IPS-11a (cell line): ENCODE results near the gene STXBP6.

ENCODE experiments used
- H3K4me3 ChIP-seq: one replicate; pipeline ENCODE4 v1.5.1; 2013; ENCODE audit warnings: low read depth, low read length, control low read depth

The STXBP6 gene

DNA sequence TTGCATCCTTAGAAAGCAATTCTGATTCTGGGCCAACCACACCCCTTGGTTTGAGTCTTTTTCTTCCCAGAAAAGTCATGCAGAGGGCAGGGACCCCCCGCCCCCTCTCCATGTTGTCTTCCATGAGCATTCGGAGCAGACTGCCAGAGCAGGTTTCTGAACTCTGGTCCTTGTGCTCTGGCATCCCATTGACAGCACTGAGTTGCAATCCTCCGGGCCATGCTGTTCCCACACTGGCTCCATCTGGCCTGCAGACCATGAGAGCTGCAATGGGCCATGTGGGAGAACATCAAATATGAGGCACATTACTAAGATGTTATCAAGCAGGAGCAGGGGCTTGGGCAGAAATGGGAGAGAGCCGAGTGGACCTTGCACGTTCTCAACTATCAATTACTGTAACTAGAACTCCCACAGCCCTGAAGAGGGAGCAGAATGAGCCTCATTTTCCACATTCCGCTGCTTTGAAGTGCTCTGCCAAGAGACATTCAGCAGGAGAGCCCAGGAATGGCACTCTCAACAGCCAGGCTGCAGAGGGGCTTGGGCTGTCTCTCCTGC is 157.4 kb downstream of the STXBP6 start:
- no peak overlapping the region for H3K4me3 ChIP-seq

DNA sequence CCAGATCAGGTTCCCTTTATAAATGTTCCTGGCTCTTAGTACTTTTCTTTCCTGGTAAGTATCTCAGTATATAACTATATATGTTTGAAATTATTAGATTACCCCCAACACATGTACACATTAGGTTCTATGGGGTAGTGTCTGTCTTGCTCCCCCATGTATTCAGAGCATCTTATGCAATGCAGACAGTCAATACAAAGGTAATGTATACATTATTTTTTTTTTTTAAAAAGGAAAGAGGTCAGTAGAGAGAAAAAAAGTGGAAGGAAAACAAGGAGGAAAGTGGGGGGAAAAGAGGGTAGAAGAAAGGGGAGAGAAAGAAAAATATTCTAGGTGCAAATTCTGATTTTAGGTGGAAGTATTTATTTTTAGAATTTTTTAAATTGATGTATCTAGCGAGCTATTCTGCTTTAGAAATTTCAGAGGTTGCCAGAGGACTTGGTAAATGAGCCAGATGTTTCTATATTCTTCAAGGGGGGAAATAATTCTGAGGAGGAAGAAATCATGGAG is 157.9 kb downstream of the STXBP6 start:
- H3K4me3 ChIP-seq: no peak overlapping the region

DNA sequence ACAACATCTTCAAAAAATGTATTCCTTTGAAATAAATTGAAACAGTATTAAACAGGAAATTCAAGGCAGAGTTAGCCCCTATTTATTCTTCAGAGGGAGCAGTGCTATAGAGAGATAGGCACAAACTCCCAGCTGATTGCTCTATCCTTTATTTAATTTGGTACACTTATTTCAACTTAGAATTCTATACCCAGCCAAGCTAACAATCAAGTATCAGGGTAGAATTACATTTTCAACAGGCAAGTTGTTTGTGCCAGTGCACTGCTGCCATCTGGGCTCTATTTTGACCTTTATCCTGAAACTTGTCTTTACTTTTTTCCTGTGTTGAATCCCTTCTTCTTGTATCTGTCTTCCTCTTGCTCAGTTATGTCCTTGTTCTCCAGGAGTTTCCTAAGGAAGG is 159.2 kb downstream of the STXBP6 start:
- H3K4me3 ChIP-seq: no peak overlapping the region

DNA sequence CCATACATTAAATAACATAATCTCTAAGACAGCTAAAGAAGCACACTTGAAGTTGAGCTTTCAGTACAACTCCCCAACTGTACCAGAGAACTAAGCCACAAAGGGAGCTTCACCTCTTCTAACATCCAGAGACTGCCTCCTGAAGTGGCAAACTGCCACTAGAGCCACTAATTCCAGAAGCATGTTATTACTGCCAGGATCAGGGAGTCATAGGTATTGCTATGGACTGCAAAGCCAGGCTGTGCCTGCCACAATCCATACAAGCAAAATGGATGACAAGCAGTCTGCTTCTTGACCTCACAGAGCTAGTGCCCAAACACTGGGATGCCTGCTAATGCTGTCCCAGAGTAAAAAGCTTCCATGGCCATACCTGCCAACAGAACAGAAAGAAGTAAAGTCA is 160.1 kb downstream of the STXBP6 start:
- no peak overlapping the region for H3K4me3 ChIP-seq

DNA sequence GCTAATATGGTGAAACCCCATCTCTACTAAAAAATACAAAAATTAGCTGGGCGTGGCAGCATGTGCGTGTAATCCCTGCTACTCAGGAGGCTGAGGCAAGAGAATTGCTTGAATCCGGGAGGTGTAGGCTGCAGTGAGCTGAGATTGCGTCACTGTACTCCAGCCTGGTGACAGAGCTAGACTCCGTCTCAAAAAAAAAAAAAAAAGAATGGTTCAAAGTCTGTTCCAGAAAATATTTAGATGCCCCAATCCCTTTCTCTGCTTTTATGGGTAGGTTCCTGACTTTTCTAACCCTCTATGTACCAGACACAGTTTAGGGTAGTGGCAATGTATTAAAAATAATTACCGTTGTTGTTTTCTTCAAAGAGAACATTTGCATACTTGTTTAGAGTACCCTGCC is 161.4 kb downstream of the STXBP6 start:
- H3K4me3 ChIP-seq: no peak overlapping the region

DNA sequence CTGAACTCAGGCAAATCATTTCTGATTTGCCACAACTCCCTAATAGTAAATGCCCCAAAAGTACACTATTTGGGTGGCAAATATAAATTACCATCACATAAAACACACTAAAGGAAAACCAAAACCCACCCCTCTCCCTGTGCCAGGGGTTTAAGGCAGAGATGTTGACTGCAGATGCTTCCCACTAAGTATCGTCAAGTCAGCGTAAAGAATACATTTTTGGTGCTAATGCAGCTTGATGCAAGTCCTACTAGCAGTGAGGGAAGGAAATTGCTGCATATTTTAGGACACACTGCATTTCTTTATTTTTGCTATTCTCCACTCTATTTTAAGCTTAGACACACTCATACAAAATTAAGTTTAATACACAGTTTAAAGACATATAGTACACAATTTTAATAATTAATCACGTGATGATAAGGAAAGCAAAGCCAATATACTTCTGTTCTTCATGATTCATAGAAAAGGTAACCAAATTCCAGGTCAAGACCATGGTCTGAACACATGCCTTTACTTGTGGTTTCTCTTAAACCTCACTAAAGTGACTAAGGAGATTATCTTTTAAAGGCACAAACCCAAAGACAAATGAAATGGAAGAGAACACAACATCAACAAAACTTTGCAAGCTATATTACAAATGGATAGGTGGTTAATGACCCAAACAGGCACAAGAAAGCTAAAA is 162.2 kb downstream of the STXBP6 start:
- H3K4me3 ChIP-seq: no peak overlapping the region

DNA sequence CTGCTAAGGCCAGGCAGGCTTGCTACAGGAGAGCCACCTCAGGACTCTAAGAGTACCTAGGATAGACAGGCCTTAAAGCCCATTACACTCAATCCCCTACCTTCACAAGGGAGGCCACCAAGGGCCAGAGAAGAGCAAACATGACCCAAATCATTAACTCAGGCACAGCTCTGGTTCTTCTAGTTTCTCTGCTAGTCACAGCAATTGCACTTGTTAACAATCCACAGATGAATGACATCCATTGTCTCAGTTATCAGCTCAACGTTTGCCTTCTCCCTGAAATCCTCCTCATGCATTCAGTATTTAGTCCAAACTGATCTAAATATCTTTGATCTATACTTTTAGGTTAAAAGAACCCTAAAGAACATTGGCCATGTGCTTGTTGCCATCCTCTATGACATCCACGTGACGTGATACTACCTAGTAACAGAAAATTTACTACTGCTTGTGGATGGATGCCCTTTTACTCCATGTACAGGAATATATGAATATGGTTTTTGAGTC is 164.5 kb downstream of the STXBP6 start:
- no peak overlapping the region for H3K4me3 ChIP-seq

DNA sequence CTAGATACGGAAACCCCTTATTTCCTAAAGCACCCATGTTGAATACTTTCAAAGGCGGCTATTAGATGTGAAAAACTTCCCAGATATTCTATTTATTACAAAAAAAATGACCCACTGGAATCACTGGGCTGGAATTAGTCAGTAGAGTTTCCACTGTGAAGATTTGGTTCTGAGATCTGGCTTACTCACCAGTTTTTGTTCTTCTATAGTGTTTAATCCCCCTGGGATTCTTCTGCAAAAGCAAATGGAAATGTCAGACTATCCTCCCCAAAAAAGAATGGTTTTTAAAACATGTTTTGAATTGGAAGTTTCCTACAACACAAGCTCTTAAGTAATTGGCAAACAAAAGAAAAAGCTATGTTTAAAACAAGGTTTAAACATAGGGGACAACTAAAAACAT is 166.4 kb downstream of the STXBP6 start:
- H3K4me3 ChIP-seq: no peak overlapping the region

DNA sequence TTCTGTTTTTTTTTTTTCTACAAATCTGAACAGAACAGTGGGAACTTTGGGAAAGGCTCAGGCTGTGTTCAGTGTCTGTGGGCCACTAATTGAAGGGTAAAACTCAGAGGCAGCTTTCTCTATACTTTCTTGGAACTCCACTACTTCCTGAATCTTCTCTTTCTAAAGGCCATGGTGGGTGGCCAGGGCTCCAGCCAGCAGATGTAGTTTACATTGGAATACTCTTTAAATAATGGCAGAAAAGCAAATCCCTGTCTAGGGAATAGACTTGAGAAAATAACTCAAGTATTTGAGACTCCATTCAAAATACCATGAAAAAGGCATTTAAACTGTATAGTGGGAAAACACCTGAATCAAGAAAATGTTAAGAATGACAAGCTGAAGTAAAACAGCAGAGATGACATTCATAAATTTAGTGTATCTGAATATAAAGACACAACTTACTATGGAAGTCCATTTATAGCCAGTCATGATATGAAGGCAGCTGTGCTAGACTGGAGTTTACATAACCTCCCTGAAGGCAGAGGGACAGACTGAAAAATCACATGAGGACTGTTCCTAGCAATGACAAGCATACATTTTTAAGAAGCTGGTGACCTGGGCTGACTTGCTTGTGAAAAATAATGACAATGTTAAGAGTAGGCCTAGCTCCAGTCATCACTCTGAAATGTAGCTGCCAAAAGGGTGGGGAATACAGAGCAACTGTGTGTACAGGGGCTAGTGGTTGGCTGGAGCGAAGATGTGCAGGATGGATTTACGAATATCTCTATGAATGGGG is 168.6 kb downstream of the STXBP6 start:
- no peak overlapping the region for H3K4me3 ChIP-seq

DNA sequence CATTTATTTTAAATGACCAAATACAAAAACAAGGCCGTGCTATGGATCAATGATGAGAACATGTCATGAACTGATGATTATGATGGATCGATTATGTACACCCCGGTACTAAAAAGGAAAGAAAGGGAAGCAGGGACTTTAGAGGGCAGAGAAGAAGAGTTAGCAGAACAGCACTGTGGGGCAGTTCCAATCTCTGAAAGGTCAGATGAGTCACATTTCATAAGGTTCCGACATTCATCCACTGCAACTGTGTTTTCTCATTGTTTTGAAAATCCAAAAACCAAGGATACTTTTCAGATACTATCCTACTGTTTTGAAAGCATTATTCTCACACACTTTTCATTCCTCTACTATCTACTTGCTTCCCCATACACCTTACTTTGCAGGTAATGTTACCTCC is 169.3 kb downstream of the STXBP6 start:
- no peak overlapping the region for H3K4me3 ChIP-seq

DNA sequence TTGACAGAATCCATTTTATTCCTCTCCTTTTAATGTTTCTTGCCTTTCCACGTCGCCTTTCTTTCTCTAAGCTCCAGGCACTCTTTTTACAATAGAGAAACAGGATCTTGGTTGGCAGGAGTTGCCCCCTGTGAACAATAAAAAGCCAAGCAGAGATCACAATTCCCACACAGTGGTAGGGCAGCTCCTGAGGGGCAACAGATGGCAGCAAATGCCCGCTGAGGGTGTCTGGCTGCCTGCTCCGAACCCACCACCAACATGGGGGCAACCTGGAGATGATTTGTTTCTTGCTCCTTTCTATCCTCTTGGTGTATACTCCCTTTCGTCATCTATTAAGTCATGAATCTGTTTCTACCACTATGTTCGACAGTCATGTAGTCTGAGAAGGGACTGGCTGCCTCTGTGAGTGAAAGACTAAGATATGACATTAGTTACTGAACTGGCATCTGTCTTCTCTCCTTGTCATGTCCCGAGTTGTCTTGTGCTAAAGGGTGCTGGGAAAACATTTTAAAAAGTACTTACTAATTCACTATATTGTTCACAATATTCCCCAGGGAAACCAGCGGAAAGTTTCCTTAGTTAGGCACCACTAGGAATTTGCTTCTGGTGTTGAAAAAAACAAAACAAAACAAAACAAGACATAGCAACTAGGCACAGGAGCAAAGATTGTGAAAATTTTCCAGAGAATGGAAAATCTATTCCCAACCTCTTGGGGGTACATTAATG is 170.1 kb downstream of the STXBP6 start:
- no peak overlapping the region for H3K4me3 ChIP-seq

DNA sequence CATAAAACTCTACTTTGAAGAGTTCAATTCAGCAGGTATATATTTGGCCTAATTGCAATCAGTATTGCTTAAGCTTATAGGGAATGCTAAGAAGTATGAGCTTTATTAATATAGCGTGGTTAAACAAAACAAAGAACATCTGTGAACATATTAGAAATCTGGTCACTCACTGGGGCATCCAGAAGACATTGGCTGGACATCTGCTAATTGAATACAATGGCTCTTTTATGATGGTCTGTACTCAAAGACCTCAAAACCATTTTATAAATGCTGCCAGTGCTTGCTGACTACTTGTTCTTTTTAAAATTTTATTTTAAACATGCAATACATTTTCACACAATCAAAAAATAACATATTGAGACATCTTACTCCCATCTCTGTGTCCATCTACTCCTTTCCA is 173.0 kb downstream of the STXBP6 start:
- no peak overlapping the region for H3K4me3 ChIP-seq

DNA sequence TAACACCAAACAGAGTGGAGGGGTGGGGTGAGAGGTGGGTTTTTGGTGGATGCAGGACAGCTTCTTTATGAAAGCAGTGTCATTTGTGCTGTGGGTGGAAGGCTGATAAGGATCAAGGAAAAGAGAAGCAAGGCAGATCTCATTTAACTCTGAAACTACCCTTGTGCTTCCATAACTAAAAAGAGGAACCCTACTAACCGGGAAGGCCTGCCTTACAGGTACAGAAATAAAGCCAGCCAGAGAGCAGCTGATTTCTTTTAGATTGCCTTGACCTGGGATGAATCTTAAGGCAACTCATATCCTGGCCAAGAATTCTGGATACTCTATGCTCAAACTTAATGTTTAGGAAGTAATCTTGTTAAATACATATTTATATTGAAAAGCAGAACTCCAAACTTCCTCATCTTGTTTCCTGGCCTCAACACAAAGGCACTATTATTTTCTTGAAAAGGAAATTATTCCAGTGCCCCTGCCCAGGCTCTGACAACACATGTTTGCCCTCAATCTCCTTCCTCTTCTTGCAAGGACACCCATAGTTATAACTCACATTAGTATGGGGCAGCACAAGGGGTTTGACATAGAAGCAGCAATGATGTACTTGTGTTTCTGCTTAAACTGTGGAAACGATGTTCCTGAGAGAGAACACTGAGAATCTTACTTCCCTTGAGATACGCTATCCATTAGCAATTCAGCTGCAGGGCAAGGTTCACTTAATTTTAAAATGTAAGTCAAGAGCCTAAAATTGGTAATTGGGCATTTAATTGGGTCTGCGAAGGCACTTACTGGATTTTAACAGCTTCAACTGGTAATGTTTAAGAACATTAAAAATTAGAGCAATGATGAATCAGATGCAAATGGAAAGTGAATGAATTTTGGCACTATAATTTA is 173.7 kb downstream of the STXBP6 start:
- H3K4me3 ChIP-seq: no peak overlapping the region

DNA sequence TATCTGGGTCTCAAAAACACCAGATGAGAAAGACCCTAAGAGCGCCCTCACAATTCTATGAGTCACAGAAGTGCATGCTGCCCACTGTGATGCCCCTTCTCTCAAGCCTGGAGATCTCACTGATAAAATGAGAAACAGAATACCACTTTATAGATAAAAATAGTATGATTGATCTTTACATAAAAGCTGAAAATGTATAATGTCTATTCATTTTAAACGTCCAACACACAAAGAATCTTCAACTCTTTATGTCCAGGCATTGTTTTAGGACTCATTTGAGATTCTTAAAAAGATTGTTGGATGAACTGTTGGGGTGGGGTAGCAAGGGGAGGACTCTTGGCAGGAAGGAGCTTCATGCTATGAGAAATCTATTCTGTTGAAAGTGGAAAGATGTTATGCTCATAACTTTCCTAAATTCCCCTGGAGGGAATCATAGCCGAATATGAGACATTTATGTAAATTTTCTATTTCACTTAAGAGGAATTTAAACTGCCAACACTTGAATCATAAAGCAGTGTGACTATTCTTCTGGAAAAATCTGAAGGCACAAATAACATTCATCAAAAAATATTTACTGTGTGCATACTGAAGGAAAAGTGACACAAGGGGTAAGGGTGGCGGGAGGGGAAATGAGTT is 174.6 kb downstream of the STXBP6 start:
- H3K4me3 ChIP-seq: no peak overlapping the region

DNA sequence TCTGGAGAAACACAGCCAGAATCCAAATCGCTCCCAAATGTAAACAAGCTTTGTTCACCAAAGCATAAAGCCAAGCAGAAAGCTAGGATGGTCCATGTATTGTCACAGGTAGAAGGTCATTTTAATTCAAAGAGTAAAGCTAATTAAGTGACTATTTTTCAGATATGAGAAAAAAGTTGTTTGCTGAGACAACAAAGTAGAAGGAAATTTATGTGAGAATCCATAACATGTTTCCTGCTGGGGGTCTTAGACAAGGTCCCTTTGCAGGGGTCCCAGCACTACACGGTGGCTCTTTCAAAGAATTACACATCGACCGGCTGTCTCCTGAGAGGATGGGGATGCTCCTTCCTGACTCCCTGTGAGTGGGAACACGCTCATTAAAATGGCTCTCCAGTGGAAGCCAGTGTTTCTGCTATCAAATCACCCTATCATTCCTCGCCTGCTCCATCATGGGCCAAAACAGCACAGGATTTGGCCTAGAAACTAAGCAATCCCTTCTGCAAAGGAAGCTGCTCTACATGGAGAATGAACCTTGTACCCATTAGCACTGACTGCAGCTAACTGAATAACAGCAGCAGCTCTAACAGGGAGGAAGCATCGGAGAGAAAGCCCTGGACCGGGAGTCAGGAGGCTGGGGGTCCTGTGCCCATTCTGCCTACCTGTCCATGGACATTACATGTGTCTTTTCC is 175.3 kb downstream of the STXBP6 start:
- H3K4me3 ChIP-seq: no peak overlapping the region

DNA sequence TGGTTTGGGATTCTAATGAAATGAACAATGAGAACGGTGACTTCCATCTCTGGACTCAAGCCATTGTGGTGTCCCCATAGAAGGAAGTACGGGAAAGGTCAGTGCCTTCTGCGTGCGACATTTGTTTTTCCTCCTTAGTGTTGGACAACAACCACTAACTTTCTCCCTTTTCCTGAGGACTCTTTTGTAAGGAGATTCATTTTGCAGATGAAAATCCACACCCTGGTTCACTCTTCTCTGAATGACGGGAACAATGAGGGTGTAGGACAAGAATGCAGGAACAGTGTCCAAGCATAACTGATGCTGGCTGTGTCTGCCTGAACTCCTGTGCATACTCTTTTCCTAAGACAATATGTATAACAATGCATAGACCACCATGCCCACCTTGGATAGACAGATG is 176.4 kb downstream of the STXBP6 start:
- no peak overlapping the region for H3K4me3 ChIP-seq

DNA sequence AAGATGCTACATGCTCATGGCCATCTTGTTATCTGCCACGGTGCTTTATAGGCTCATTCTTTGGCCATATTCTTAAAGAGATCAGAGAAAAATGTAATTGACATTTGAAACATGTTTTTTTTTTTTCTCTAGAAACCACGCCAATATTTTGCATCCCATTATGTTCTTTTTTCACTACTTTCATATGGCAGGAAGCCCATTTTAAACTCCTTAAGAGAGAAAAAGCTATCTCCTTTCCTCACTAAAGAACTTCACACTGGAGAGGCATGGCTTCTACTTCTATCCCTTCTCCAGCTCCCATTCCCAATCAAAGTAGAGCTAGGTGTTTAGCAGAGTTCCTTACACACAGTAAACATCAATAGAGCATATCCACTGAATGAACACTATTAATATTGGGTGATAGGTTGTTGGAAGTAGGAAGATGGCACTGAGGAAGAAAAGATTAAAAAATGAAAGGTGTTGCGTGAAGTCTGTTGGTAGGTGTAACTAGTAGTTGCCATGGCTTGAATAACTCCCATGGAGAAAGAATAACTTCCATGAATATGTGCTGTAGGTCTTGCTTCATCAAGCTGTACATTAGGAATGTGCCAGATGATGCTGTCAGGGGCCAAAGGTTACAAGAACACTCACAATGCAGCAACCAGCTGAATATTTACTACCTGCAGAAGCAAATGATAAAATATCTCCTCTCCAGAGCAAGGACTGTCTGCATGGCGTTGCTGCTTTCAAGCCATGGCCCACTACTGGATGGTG is 178.8 kb downstream of the STXBP6 start:
- H3K4me3 ChIP-seq: no peak overlapping the region

DNA sequence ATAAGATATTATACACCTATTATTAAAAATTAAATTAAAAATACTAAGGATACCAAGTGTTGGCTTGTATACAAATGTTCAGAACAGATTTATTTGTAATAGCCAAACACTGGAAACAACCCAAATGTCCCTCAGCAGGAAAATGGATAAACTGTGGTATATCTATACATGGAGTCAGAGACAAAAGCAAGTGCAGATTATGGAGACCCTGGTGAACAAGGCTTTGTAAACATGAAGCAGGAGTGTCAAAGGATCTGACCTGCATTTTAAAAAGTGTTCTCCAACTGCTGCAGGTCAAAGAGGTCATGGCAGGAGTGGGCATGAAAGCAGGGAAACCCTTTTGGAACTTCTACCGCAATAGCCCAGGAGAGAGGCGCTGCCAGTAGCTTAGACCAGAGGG is 181.6 kb downstream of the STXBP6 start:
- H3K4me3 ChIP-seq: no peak overlapping the region
